K562 (cell line): ENCODE results near the gene PSPC1. TPM values are rescaled to one million over a fixed set of nuclear protein-coding genes. Genes with fewer than 3 reads are reported as not detected.
"Not testable (repeated sequence)": the region's sequence is repeated elsewhere in the genome, so short reads cannot be mapped to it uniquely, and the experiment has no call there.

Source experiments
- ATAC-seq: fragments of 200-7000 bp; cut with Tn5 transposase; 3 replicates; pipeline ENCODE4 v1.9.1; 2020; ENCODE audit warnings: moderate library complexity
- BruUV-seq: library from RNA; stranded (reverse); fragments of 400-500 nt; replicated peaks from 2 replicates; lab custom pipeline; 2021; lab: Mats Ljungman, UMichigan
- CTCF ChIA-PET: fragments of 300-600 bp; formaldehyde crosslinking; extraction: SDS; loops from one replicate; lab custom pipeline; 2021; ENCODE audit warnings: low intra/inter-chr PET ratio; lab: Yijun Ruan, JAX
- POLR2A ChIA-PET: fragments of 300-600, 350-650 bp; sonication (Branson Sonifier 250); formaldehyde crosslinking; extraction: SDS; loops from one replicate; lab custom pipeline; 2021; ENCODE audit warnings: antibody characterized with exemption, inconsistent platforms; lab: Yijun Ruan, JAX
- DNase-seq, 4 experiments: peaks; one replicate each; pipeline versions ENCODE4 v3.0.0 to v3.0.0-alpha.2; 2011 to 2018; ENCODE audit warnings: low spot score in 3 of 4, mixed read lengths in 3 of 4; ENCODE audit errors: extremely low read depth in 1 of 4
- FAIRE-seq: peaks from 2 replicates; lab custom pipeline; 2011; peaks lifted over from hg19 to GRCh38; lab: Jason Lieb, UNC
- H2AFZ ChIP-seq: 2 replicates; pipeline ENCODE4 v1.6.0; 2011; ENCODE audit warnings: low read depth, low read length, control low read depth, inconsistent platforms
- H3K27ac ChIP-seq: fragments of 200-600 bp; 3 replicates; pipeline ENCODE4 v1.8.0; 2011; ENCODE audit warnings: low read depth, mild to moderate bottlenecking, control low read depth, inconsistent platforms, low read length, moderate library complexity, mixed read lengths; ENCODE audit errors: extremely low read depth
- H3K27me3 ChIP-seq, 2 experiments: fragments of 300-600 bp in 1 of 2; 2 replicates in 1 of 2; 3 replicates in 1 of 2; pipeline versions ENCODE4 v1.6.0 to v1.8.0; 2011; ENCODE audit warnings: inconsistent platforms in 2 of 2, low read length in 2 of 2, mild to moderate bottlenecking in 1 of 2, mixed read lengths in 1 of 2, moderate library complexity in 1 of 2; ENCODE audit not compliant: control insufficient read depth in 2 of 2, insufficient read depth in 2 of 2
- H3K36me3 ChIP-seq: fragments of 300-600 bp; 3 replicates; pipeline ENCODE4 v1.8.0; 2011; ENCODE audit warnings: mild to moderate bottlenecking, low read length, inconsistent platforms; ENCODE audit not compliant: control insufficient read depth, insufficient read depth
- H3K4me1 ChIP-seq, 2 experiments: fragments of 200-600 bp in 1 of 2; replicated peaks in 1 of 2; 2 replicates in 1 of 2; 3 replicates in 1 of 2; pipeline versions ENCODE4 v1.5.1 to v1.8.0; 2011; ENCODE audit warnings: inconsistent platforms in 2 of 2, low read length in 2 of 2, mild to moderate bottlenecking in 1 of 2, mixed read lengths in 1 of 2, moderate library complexity in 1 of 2; ENCODE audit not compliant: control insufficient read depth in 2 of 2, insufficient read depth in 2 of 2
- H3K4me2 ChIP-seq: 2 replicates; pipeline ENCODE4 v1.6.1; 2011; ENCODE audit warnings: low read length, control low read depth, inconsistent platforms, mixed read lengths; ENCODE audit not compliant: insufficient read depth
- H3K4me3 ChIP-seq: fragments of 200-600 bp; sonication (generic), shearing (Covaris generic); 2 replicates; pipeline ENCODE4 v1.5.1; 2016; ENCODE audit warnings: control low read depth, inconsistent platforms
- H3K79me2 ChIP-seq: fragments of 200-600 bp; 3 replicates; pipeline ENCODE4 v1.8.0; 2011; ENCODE audit warnings: low read length, inconsistent platforms; ENCODE audit not compliant: control insufficient read depth, insufficient read depth
- H3K9ac ChIP-seq, 2 experiments: 2 replicates each; pipeline versions ENCODE4 v1.6.0 to v1.6.1; 2011; ENCODE audit warnings: low read depth in 2 of 2, low read length in 2 of 2, control low read depth in 1 of 2, inconsistent platforms in 1 of 2, mild to moderate bottlenecking in 1 of 2, mixed read lengths in 1 of 2; ENCODE audit not compliant: insufficient read depth in 1 of 2
- H3K9me1 ChIP-seq: one replicate; pipeline ENCODE4 v1.6.0; 2011; ENCODE audit warnings: inconsistent platforms, mild to moderate bottlenecking, low read length, moderate library complexity; ENCODE audit not compliant: control insufficient read depth, insufficient read depth
- H3K9me3 ChIP-seq: replicated peaks from 2 replicates; pipeline ENCODE4 v1.5.1; 2011; ENCODE audit warnings: low read depth, low read length, inconsistent platforms; ENCODE audit not compliant: control insufficient read depth, insufficient read depth
- H4K20me1 ChIP-seq: replicated peaks from 2 replicates; pipeline ENCODE4 v1.6.1; 2011; ENCODE audit warnings: low read length, inconsistent platforms, mixed read lengths; ENCODE audit not compliant: control insufficient read depth, insufficient read depth
- GATAD2A ChIP-seq: fragments of 450-650 bp; IDR thresholded peaks from 2 replicates; pipeline ENCODE4 v1.6.1; 2017
- NFATC3 ChIP-seq: fragments of 450-650 bp; IDR thresholded peaks from 2 replicates; pipeline ENCODE4 v1.6.1; 2017; ENCODE audit warnings: mild to moderate bottlenecking
- TRIM24 ChIP-seq, 2 experiments: fragments of 450-650 bp; IDR thresholded peaks; 2 replicates each; pipeline ENCODE4 v1.6.1; 2016
- ZNF121 ChIP-seq: sonication (generic); formaldehyde crosslinking; conservative IDR thresholded peaks from 2 replicates; pipeline ENCODE4 v1.8.0; 2022; ENCODE audit warnings: missing genetic modification reagents
- WGBS: fragments of 100-300 bp; shearing (Covaris generic); methylation state at CpG from one replicate; pipeline ENCODE4 v1.1.6; 2016; ENCODE audit warnings: low coverage, mixed read lengths; ENCODE audit not compliant: insufficient coverage; ENCODE audit errors: missing lambda C conversion rate; 5-methylcytosine and 5-hydroxymethylcytosine counted together
- in situ Hi-C: fragments of 300-500 bp; cut with MboI; formaldehyde crosslinking; loops from 4 replicates; pipeline ENCODE4 v1.15.0; 2018; ENCODE audit warnings: inconsistent platforms, mixed read lengths
- intact Hi-C: fragments of 100-400 bp; cut with micrococcal nuclease; formaldehyde crosslinking; loops from 2 replicates; pipeline ENCODE4 v1.14.2; 2022
- polyA plus RNA-seq, 8 experiments: library from polyadenylated mRNA; depleted of rRNA in 4 of 8; stranded (reverse) in 5 of 8; unstranded in 3 of 8; fragments of >200 nt; fragmentation: Nextera tagmentation in 2 of 8; fragmentation: Illumina TruSeq in 1 of 8; extraction: Ambion mirVana in 2 of 8; extraction: Trizol in 1 of 8; gene quantifications; 2 replicates each; pipeline versions ENCODE4 v1.2.1 to v1.2.3, GENCODE V29; 2011 to 2014; ENCODE audit warnings: inconsistent platforms in 1 of 8, missing spikeins in 1 of 8
- total RNA-seq, 7 experiments: library from RNA; depleted of rRNA in 6 of 7; stranded (reverse); fragments of >200 nt in 6 of 7; fragmentation: Illumina TruSeq in 2 of 7; extraction: Trizol in 2 of 7; gene quantifications; 2 replicates each; pipeline versions ENCODE4 v1.2.1 to v1.2.3, GENCODE V29; 2011 to 2021; ENCODE audit warnings: low replicate concordance in 1 of 7

The PSPC1 gene
- total and polyA plus RNA-seq, 9 of the 15 experiments (the other 6 are each of a cell fraction or from before 2014, with no cell fraction given): 8.6 to 60.4 (median 42.4) TPM

- DNase-seq (peak in 1 of 4 experiments; percentile 18), ATAC-seq (no peak), FAIRE-seq (no peak)
- intact Hi-C loops (loop anchor here (10.0 kb wide), 1 partner anchor 83 kb away; the partner anchor contains the start of gene ZMYM5), in situ Hi-C loops (no loop called here)
- Histone ChIP-seq H3K4me2 (peak overlapping the region; percentile 87), H3K9me1 (no peaks in the 10 kb centered on the region), H3K9ac (peak overlapping the region; percentile 94 to 95), H3K9me3 (no peaks in the 10 kb centered on the region), H3K4me3 (peak overlapping the region; percentile 90), H3K36me3 (peaks cover 5% of the 10 kb centered on the region; the same call in 1 of the 3 replicates), H3K4me1 (peaks cover 3 to 5% of the 10 kb centered on the region in 2 experiments; a peak in 3 of 5 replicates), H4K20me1 (no peaks in the 10 kb centered on the region), H3K79me2 (peaks cover 38% of the 10 kb centered on the region), H2AFZ (no peak overlapping the region), H3K27ac (peak overlapping the region; percentile 95), H3K27me3 (no peaks in the 10 kb centered on the region)
- no peak for TF ChIP-seq GATAD2A
- TF ChIP-seq ZNF121 (CRISPR knock-in tag): peak; percentile 71
- 1% methylated on average over 9 of the region's 9 CpGs for WGBS
- CTCF ChIA-PET: no interaction called here
- POLR2A ChIA-PET: interaction anchor here (1.3 to 1.7 kb wide), 2 partner anchors 10 to 15 kb away, joined by 8 to 11 read pairs; no protein-coding TSS in a partner anchor
- no TSS peak for BruUV-seq
These were observed 1.2 kb downstream of the PSPC1 start for GRCh38 chr13:19781526-19781925.

- Histone ChIP-seq H3K4me2 (peak overlapping the region; percentile 68), H3K4me3 (peak overlapping the region; percentile 90), H3K9ac (peak overlapping the region in 1 of 2 experiments; percentile 43; a peak in 3 of 4 replicates), H3K79me2 (peaks cover 44% of the 10 kb centered on the region), H3K27ac (peak overlapping the region; percentile 48; the same call in 2 of the 3 replicates)
- WGBS: 39% methylated on average over 19 of the region's 22 CpGs
- H3K4me1 ChIP-seq, BruUV-seq, H3K36me3 ChIP-seq, H3K9me1 ChIP-seq, H4K20me1 ChIP-seq, FAIRE-seq, CTCF ChIA-PET, H2AFZ ChIP-seq, H3K27me3 ChIP-seq, in situ Hi-C loops, ATAC-seq, H3K9me3 ChIP-seq: not testable (repeated sequence)
- DNase-seq: peak in 1 of 4 experiments; percentile 8
- POLR2A ChIA-PET: interaction anchor here (0.7 kb wide), 1 partner anchor 83 kb away, joined by 3 read pairs; no protein-coding TSS in a partner anchor
- intact Hi-C loops: loop anchor here (10.0 kb wide), 1 partner anchor 84 kb away; the partner anchor contains the start of gene ZMYM5
- TF ChIP-seq TRIM24 (IDR thresholded peaks at IDR 0.05) (peak in 1 of 2 experiments; percentile 29; a peak in 1 of 4 replicates), ZNF121 (CRISPR knock-in tag) (peak; percentile 89), NFATC3 (peak; percentile 64; the same call in 1 of the 2 replicates)
These were observed 1.9 kb downstream of the PSPC1 start for GRCh38 chr13:19780753-19781418.
